ENCODE results near the gene MS4A6A.

The MS4A6A gene, protein sequence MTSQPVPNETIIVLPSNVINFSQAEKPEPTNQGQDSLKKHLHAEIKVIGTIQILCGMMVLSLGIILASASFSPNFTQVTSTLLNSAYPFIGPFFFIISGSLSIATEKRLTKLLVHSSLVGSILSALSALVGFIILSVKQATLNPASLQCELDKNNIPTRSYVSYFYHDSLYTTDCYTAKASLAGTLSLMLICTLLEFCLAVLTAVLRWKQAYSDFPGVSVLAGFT

DNA sequence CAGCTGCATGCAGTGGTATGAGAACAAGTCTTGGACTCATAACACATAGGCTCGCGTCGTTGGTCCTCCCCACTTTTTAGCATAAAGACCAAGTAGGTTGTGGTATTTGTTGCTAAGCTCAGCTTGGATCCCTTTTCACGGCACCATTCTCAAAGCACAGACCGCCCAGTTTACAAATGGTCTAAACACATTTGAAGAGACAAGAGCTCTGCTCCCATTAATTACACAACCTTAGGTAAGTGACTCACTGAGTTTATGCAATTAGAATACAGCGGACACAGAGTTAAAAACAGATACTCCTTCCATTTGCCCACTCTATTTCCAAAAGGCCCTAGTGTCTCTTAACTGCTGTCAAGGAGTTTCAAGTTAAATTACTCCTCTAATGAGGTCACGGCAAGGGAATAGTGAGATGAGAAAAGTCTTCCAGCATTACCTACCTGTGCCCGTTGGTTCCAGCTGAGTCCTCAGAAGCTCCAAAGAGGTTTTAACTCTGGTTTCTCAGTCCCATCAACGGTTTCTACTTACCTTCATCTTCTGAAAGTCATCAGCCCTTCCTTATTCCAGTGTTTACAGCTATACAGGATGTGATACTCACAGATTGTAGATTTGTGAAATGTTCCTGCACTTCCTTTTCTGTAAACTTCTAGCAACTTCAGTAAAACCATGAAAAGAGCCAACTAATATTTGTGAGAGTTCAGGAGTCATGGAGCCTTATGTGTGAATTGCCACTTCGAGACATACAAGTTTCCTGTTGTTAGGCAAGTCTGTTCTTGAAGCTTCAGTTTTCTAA lies at the start of gene MS4A6A:
Gene MS4A6A (minus strand): TSS at position 543 of the 790 bp plus-strand sequence. CDS start 1,356 bp downstream, outside the sequence.
- no peak within 1 kb of the TSS for H3K4me3 ChIP-seq (ENCODE audit: low read depth, low read length)
- POLR2A ChIA-PET: no interaction called here
- no peak for DNase-seq (ENCODE audit: low read depth, low spot score)
- CTCF ChIA-PET: interaction anchor here (1.2 kb wide), 1 partner anchor 20 kb away, joined by 4 read pairs; no protein-coding TSS in a partner anchor
- TF ChIP-seq, protein P1, sequence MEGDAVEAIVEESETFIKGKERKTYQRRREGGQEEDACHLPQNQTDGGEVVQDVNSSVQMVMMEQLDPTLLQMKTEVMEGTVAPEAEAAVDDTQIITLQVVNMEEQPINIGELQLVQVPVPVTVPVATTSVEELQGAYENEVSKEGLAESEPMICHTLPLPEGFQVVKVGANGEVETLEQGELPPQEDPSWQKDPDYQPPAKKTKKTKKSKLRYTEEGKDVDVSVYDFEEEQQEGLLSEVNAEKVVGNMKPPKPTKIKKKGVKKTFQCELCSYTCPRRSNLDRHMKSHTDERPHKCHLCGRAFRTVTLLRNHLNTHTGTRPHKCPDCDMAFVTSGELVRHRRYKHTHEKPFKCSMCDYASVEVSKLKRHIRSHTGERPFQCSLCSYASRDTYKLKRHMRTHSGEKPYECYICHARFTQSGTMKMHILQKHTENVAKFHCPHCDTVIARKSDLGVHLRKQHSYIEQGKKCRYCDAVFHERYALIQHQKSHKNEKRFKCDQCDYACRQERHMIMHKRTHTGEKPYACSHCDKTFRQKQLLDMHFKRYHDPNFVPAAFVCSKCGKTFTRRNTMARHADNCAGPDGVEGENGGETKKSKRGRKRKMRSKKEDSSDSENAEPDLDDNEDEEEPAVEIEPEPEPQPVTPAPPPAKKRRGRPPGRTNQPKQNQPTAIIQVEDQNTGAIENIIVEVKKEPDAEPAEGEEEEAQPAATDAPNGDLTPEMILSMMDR (IDR thresholded peaks at IDR 0.05; ENCODE audit: insufficient read depth, low read length, missing control alignments): no peak

DNA sequence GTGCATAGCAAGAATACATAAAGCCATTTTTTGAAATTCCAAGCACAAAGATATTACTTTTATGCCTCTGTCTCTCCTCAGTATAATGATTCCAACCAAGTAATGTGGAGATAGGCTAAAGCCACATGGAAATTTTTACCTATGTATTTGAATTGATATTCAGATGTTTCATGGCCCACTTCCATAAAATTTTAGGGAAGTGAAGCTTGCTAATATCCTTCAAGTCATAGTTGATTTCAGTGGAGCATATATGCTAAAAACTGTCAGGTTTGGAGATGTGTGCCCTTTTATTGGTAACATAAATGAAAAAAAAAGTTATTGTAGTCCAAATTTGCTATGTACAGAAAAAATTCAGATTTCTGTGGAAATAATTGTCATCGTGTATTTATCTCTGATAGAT lies 47.8 kb upstream of the MS4A6A start:
- ChIA-PET CTCF (no interaction called here), POLR2A (no interaction called here)
- DNase-seq (ENCODE audit: low read depth, low spot score): no peak
- TF ChIP-seq, protein P1 (IDR thresholded peaks at IDR 0.05; ENCODE audit: insufficient read depth, low read length, missing control alignments): no peak
- H3K4me3 ChIP-seq (ENCODE audit: low read depth, low read length): no peak overlapping the region

DNA sequence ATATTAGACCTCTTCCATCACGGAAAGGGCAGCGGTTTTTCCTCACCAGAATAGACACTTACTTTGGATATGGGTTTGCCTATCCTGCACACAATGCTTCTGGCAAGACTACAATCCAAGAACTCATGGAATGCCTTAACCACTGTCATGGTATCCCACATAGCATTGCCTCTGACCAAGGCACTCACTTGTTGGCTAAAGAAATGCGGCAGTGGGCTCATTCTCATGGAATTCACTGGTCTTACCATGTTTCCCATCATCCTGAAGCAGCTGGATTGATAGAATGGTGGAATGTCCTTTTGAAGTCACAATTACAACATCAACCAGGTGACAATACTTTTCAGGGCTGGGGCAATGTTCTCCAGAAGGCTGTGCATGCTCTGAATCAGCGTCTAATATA lies 39.3 kb upstream of the MS4A6A start:
- no peak overlapping the region for H3K4me3 ChIP-seq (ENCODE audit: low read depth, low read length)
- DNase-seq (ENCODE audit: low read depth, low spot score): no peak
- TF ChIP-seq, protein P1 (IDR thresholded peaks at IDR 0.05; ENCODE audit: insufficient read depth, low read length, missing control alignments): no peak
- POLR2A ChIA-PET: no interaction called here
- CTCF ChIA-PET: no interaction called here

DNA sequence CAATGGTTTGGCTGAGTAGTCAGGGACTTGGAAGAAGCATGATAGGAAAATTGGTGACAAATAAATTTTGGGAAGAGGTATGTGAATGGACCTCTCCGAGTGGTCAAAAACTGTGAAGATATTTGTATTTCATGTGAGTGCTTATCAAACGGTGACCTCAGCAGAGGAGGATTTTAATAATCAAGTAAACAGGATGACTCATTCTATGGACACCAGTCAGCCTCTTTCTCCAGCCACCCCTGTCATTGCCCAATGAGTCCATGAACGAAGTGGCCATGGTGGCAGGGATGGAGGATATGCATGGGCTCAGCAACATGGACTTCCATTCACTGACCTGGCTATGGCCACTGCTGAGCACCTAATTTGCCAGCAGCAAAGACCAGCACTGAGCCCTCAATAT lies 38.8 kb upstream of the MS4A6A start:
- DNase-seq (ENCODE audit: low read depth, low spot score): no peak
- H3K4me3 ChIP-seq (ENCODE audit: low read depth, low read length): no peak overlapping the region
- ChIA-PET CTCF (no interaction called here), POLR2A (no interaction called here)
- TF ChIP-seq, protein P1 (IDR thresholded peaks at IDR 0.05; ENCODE audit: insufficient read depth, low read length, missing control alignments): no peak

DNA sequence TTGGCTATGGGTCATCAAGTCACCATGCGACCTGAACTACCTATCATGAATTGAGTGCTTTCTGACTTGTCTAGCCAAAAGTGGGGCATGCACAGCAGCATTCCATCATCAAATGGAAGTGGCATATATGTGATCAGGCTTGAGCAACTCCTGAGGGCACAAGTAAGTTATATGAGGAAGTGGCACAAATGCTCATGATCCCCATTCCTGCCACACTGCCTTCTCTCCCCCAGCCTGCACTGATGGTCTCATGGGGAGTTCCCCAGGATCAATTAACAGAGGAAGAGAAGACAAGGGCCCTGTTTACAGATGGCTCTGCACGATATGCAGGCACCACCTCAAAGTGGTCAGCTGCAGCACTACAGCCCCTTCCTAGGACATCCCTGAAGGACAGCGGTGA lies 38.3 kb upstream of the MS4A6A start:
- H3K4me3 ChIP-seq (ENCODE audit: low read depth, low read length): no peak overlapping the region
- TF ChIP-seq, protein P1 (IDR thresholded peaks at IDR 0.05; ENCODE audit: insufficient read depth, low read length, missing control alignments): no peak
- CTCF ChIA-PET: no interaction called here
- no peak for DNase-seq (ENCODE audit: low read depth, low spot score)
- POLR2A ChIA-PET: no interaction called here

DNA sequence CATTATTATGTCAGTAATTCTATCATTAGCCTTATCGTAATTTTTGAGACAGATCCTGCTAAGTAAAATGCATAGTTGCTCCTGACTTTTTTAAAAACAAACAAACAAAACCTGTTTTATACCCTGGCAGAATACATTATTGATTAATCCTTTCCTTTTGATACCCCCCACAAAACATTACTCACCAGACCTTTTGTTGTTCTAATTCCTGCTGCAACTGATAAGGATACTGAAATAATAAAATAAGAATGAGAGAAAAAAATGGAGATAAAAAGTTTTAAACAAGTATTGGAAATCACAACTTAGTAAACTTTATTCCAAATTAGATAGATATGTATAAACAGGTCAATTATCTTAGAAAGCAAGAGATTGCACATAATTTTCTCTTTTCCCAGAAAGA lies 31.5 kb upstream of the MS4A6A start:
- DNase-seq (ENCODE audit: low read depth, low spot score): no peak
- CTCF ChIA-PET: no interaction called here
- H3K4me3 ChIP-seq (ENCODE audit: low read depth, low read length): no peak overlapping the region
- POLR2A ChIA-PET: no interaction called here
- TF ChIP-seq, protein P1 (IDR thresholded peaks at IDR 0.05; ENCODE audit: insufficient read depth, low read length, missing control alignments): no peak

Data from AG04449 (cell line).